ENCODE measurements around the gene CDKAL1. TPM values are rescaled to one million over a fixed set of nuclear protein-coding genes. Genes with fewer than 3 reads are reported as not detected.
"Not testable (repeated sequence)": the region's sequence is repeated elsewhere in the genome, so short reads cannot be mapped to it uniquely, and the experiment has no call there.

Gene CDKAL1
- polyA plus RNA-seq, 1 donor, result 25.5 TPM

DNA sequence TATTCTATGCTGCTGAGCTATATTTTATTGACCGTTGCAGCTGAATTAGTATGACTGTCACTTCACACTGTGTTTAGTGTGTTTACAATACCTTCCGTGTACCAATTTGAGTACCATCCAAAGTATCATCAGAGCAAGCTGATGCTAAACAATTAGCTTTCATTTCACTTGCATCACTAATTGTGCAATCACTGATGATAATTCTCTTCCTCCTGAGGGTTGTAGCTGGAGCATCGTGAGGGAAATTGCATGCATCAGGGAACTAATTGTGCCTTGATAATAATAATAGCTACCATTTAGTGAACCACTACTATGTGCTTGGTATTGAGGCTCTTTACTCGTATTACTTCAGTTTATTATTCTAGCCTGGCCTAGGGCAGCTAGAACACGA is 674.5 kb downstream of the CDKAL1 start:
- DNase-seq, result no peak

DNA sequence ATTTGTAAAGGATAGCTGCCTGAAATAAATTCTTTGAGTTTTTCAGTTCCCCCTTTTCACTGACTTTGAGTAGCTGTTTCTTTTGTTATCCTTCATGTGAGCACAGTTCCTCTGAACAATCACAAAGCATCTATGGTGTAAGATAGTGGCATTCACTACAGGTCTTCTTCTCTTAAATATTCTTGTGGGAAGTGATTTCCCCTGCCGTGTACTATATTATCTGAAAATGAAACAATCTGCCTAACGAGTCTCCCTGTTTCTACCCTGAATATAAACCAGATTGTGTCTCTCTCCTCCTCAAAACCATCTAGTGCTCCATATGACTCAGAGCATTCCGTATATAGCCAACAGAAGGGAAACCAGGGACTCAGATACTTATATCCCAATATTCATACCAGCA is 679.2 kb downstream of the CDKAL1 start:
- DNase-seq, result no peak

DNA sequence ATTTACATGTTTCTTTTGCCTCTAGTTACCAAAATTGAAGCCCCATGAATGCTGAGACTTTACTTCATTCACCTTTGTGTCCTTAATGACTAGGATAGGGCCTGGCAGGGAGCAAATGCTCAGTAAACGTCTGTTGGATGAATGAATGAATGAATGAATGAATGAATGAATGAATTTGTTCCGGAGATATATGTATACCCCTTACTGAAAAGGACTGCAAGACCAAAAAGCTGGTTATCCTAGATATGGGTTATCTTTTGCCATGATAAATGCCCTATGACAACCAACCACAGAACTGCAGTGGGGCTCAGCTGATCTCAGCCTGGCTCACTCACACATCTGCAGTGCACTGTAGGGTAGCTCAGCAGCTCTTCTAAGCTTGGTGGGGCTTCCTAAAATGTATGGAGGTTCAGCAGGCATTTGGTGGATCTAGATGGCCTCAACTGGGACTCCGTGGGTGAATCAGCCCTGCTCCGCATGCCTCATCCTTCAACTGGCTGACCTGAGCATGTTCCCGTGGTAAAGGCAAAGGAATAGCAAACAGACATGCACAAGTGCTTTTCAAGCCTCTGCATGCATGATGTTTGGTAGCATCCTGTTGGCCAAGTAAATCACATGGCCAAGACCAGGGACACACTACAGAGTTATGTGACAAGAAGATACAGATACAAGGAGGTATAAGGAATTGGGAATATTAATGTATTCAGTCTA is 680.6 kb downstream of the CDKAL1 start:
- no peak for DNase-seq

DNA sequence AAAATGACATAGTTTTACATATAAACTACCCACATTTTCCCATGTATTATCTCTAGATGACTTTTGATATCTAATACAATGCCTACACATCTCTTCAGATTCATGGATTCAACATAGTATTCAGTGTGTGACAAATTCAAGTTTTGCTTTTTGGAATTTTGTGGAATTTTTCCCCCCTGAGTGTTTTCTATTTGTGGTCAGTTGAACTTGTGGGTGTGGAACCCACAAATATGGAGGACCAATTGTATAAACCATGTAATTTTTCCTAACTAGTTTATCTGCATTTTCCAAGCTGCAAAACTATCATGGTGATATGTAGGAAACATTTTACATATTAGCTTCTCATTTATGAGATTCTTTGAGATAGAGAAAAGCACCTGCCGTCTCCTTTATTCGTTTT is 685.0 kb downstream of the CDKAL1 start:
- DNase-seq, result no peak

DNA sequence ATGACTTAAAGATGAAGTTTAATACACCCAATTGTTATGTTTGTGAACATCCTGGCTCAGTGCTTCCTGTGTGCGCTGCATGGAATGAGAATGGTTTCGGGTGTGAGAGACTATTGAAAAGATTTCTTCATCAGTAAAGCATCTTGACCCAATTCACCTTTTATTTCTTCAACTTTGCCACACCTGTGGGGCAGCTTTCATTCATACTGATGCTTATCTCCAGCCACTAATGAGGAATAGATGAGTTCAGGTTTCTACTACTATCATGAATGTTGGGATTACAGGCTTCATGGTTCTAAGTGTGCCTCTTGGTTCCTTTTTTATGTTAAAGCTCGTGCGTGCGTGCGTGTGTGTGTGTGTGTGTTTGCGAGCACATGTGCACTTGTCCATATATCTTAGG is 685.6 kb downstream of the CDKAL1 start:
- no peak for DNase-seq

DNA sequence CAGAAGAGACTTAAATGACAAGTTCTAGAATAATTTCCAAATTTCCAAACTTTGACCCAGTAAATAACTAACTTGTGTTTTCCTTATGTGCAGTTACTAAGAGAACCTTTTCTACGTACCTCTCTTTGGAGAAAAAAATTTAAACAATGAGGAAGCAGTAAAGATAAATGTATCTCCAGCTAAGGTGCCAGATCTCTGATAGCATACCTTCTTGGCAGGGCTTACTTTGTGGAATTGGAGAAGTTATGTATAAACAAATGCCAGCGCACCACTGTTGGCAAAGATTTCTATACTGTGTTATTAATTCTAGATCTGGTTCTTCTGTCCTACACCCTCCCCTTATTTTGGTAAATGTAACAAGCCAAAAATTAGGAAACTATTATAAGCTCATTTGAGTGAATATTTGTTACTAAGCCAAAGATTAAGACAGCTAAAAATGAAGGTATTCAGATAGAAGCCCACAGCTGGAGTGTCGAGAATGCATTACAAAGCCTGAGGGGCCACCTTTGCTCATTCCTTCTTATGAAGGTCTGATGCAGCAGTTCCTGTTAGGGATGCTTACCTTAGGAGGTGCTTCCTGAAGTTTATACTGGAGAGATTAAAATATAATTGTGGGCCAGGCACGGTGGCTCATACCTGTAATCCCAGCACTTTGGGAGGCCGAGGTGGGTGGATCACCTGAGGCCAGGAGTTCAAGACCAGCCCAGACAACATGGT is 686.2 kb downstream of the CDKAL1 start:
- DNase-seq, result no peak

DNA sequence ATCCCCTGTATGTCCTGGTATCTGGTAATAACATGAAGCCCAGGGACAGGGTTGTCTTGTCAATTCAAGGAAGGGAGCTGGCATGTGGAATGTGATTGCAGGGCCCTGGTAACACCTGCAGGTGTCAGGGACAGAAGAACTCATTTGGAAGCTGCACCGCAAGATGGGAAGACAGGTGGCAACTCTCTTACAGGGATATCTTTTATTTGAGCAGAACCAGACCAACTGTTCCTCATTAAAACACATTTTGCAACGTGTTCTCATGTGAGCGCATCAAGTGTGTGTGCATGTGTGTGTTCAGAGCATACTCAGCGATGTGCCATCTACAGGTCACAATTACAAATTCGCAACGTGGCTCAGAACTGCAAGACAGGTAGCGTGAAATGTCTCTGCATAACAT is 688.4 kb downstream of the CDKAL1 start:
- DNase-seq, result no peak

DNA sequence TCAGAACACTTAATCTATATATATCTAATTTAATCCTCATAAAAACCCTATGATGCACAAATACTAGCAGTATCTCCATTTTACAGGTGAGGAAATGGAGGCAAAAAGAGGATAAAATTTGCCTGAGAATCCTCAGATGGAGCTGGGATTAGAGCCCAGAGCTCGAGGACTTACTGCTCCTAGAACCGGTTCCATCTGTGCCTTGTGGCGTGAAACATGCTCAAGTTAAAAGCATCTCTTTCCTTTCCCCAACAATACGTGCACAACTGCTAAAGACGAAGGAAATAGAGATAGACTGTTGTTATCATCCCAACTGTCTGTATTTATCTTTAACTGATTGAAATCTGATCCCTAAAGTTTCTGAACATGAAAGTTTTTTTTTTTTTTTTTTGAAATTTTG is 691.7 kb downstream of the CDKAL1 start:
- DNase-seq, result no peak

DNA sequence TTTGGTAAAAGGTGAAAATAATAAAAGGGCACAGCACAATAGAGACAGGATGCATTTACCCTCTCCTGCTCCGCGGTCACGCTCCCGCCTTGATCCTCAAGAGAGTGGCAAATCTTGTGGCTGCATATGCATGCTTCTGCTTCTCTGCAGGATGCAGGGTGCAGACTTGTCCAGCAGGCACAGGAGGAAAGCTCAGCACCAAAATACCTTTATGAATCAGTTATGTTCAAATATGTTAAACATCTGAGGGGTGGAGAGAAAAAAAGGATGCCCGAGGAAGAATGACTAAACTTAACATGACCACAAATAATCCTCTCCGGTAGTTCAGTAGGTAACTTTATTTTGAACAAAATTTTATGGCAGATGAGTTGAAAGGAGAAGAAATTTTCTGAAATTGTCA is 693.2 kb downstream of the CDKAL1 start:
- DNase-seq, result no peak

DNA sequence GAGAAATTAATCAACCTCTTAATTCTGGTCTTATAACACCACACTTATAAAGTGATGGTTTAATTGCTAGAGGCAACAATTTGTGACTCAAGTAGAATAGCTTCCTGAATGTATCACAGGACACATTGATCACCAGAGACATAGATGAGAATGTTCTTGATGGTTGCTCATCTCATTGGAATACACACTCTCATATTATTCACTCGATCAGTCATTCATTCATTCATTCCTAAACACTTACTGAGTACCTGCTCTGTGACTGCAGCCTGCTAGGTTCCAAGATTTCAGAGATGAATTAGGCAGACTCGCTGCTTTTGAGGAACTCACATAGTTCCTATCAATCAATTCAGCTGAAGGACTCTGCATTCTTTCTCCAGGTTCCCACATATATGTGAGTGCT is 694.2 kb downstream of the CDKAL1 start:
- DNase-seq, result no peak

DNA sequence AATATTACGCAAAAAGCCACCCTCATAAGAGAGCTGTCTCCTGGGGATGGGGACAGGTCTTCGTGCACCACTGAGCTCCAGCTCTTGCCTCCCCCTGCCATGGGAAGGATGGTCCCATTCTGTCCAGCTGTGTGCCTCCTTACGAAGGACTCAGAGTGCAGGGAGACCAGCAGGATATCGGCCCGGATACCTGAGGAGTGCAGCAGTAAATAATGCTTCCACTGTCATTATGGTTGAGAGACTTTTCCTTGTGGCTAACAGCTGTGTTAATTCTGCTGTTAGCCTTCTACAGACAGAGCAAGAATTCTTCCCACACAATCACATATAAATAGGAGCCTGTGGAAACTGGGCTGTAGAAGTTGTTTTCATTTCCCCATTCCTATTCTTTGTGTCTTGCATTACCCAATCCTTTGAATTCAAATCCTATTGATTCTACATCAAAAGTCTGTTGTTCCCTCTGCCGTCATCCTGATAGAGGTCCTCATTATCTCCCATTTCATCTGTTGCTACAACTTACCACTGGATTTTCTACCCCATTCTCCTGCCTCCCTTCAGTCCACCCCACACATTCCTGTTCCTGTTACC is 694.7 kb downstream of the CDKAL1 start:
- DNase-seq, result peak; percentile 41

DNA sequence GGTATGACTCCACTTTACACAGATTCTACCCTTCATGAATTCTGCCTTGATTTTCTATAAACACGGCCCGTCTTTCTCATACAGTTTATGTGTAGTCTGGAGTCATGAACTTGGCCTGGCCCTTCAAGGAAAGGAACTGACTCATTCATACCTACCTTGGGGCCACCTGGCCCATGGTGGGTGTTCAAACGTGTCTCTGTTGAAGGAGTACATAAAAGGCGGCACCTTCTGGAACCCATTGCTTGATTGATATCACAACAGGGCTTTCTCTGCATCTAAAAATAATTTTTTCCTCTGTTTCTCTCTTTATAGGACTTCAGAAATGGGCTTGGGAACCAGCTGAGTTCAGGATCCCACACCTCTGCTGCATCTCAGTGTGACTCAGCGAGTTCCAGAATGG is 696.3 kb downstream of the CDKAL1 start:
- no peak for DNase-seq

DNA sequence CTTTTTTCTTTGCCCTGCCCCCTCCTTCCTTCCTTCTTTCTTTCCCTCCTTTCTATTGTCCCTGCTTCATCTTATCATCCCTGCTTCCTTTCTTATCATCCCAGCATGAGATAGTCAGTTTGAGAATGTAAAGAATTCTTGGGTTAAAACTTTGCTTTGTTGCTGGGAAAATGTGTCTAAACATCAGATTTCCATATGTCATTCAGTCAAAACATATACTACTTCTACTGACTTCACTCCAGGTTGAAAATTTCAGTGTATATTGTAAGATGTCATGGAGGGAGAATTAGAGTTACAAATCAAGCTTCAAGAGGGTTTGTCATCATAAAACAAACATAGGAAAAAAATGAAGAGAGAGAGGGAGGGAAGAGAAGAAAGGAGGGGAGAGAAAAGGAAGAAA is 700.9 kb downstream of the CDKAL1 start:
- DNase-seq, result no peak

DNA sequence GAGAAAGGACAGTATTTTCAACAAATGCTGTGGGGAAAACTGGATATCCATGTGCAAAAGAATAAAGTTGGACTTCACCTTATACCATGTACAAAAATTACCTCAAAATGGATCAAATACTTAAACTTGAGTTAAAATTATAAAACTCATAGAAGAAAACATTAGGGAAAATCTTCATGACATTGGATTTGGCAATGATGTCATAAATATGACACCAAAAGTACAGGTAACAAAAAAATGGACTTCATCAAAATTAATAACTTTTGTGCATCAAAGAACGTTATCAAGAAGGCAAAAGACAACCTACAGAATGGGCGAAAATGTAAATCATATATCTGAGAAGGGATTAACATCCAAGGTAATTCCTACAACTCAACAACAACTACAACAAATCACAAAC is 704.0 kb downstream of the CDKAL1 start:
- DNase-seq, result no peak

DNA sequence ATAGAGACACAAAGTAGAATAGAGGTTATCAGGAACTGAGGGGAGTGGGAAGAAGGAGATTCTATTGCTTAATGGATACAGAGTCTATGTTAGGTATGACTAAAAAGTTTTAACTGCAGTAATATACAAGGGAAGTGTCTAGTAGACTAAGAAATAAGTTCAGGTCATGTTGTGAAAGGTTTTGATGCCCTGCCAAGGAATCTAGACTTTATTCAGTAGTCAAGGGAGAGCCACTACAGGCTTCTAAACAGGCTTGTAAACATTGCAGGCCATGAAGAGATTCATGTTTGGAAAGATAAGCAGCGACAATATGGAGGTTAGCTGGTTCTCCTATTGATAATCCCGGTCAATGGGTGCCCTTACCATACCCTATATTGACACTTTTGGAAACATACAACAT is 706.5 kb downstream of the CDKAL1 start:
- no peak for DNase-seq

DNA sequence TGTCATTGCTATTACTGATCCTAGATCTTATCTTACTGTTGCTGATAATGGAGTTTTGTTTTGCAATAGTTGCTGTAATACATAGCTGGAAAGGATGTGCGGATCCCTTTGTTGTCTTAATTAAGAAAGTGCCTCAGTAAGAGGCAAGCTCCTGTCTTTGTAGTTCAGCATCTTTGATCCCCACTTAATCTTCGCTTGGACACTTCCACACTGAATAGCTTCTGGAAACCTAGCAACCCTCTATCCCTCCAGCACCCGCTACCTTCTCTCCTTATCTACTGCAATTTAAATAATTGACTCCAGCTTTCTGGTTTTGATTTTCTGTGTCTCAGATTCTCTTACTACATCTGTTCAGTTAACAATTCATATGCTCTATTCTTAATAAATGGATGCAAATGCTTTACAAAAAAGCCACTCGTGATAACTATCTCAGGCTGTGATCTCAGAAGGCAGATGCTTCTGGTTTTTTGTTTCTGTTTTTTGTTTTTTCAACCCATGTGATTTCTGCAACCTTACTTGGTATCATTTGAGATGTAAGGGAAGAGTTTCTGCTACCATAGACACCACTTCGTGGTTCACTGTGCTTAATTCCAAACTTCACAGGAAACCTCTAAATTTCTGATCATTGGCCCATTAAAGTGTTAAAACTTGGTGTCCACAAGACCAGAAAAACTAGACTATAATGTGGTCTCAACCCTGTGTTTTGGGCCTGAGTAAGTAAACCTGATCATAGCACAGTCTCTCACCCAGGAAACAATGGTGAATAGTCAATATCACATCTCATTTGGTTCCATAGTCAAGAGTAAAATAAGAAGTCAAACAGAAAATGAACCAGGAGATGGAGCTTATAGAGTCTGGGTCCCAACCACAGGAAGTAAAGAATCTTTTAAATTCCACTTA is 707.2 kb downstream of the CDKAL1 start:
- no peak for DNase-seq

DNA sequence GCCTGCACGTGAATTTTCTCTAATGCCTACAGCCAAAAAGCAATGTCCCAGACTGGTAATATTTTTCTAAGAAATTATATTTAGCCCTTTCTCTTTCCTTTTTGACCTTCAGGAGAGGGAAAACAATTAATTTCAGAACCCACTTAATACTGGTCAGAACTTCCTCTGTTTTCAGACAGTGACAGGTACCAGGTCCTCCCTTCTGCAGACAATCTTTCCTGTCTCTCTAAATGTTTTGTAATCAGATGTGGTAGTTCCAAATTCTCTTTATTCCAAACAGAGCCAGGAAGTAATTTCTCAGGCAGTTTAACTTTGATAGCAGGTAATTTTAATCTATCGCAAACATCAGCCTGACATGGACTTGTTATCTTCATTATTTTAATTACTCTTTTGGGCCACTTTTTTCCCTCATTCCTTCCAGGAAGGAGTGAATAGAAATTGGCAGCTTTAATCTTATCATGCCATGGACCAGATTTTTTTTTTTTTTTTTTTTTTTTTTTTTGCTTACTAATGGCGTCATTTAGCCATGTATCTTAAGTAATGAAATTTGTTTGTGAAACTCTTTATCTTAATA is 710.7 kb downstream of the CDKAL1 start:
- no peak for DNase-seq

DNA sequence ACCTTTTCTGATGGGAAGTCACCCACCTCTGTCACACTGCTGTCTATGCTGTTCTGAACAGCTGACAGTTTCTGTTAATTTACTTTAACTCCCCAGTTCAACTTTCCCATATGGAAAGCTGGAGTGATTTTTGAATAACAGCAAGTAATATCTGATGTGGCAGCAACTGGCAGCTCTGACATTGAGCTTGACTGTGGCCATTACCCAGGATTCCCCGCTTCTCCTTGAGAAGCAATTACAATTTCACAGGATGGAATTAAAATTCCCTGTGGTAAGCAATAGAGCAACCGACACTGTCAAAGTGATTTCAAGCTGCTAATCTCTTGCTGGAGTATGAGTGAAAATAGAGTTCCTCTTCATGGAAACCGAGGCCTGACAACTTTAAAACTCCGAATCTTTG is 711.2 kb downstream of the CDKAL1 start:
- DNase-seq, result no peak

DNA sequence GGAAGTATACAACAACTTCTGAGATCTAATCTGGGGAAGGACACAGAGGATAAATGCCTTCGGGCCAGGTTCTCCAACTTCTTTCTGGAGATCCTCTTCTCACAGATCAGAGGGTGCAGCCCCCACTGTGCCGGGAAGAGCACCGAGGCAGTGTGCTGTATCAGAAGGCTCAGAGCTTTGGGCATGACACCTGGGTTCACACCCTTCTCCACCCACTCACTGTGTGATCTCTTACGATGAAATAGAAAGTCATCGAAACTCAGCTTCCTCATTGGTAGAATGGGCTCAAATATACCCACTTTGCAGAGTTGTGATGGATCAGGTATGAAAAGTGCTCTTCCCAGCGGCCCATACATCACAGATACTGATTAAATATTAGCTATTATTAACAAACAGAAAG is 711.8 kb downstream of the CDKAL1 start:
- DNase-seq, result no peak

DNA sequence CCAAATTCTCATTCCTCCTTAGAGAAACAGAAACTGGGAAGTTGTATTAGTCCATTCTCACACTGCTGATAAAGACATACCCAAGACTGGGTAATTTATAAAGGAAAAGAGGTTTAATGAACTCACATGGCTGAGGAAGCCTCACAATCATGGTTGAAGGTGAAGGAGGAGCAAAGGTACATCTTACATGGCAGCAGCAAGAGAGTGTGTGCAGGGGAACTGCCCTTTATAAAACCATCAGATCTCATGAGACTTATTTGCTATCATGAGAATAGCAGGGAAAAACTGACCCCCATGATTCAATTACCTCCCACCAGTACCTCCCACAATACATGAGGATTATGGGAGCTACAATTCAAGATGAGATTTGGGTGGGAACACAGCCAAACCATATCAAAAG is 720.2 kb downstream of the CDKAL1 start:
- not testable (repeated sequence) for DNase-seq

DNA sequence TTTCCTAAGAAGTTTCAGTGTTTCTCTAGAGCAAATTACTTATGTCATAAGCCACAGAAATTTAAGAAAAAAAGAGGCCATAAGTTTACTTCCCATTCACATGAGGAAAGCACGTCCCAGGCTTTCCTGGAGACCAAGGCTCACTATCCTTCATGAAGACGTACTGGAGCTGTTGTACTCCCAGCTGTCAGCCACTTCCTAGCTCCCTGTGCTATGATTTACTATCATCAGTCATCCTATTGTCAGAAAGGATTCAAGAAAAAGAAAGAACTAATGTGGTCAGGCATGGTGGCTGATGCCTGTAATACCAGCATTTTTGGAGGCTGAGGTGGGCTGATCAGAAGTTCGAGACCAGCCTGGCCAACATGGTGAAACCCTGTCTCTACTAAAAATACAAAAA is 721.9 kb downstream of the CDKAL1 start:
- DNase-seq, result no peak

DNA sequence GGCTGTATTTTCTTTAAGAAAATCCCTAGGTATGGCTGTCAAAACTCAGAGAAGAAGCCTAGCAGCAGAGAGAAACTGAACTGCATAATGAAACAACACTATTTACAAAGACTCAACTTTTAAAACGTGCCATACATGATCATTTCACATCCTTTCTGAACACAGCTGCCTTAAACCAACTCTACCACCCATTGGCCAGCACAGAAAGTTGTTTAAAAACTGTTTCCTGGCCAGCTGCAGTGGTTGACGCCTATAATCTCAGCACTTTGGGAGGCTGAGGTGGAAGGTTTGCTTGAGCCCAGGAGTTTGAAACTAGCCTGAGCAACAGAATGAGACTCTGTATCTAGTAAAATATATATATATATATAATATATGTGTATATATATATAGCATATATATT is 722.9 kb downstream of the CDKAL1 start:
- DNase-seq, result no peak

Measured in left kidney (tissue), 2 donors.